ENCODE data around the gene TNN. TPM values are rescaled to one million over a fixed set of nuclear protein-coding genes. Genes with fewer than 3 reads are reported as not detected.
A peak's percentile ranks its signal among the peaks of the same experiment; 100 is the strongest.

TNN gene
- total and polyA plus RNA-seq, 2 experiments from 2014 or later: not detected

GRCh38 chr1:175146529-175147213, 79.0 kb downstream of the TNN start:
- Histone ChIP-seq H3K9me3 (ENCODE audit: low read depth) (no peaks in the 10 kb centered on the region), H2AFZ (peak overlapping the region; percentile 34; the same call in 1 of the 2 replicates), H3K79me2 (ENCODE audit: insufficient read depth) (no peaks in the 10 kb centered on the region), H3F3A (ENCODE audit: insufficient read depth) (no peaks in the 10 kb centered on the region), H3K9me2 (ENCODE audit: insufficient read depth) (no peaks in the 10 kb centered on the region), H3K4me1 (ENCODE audit: insufficient read depth) (peaks cover 7% of the 10 kb centered on the region), H3K9ac (no peak overlapping the region), H4K20me1 (ENCODE audit: insufficient read depth) (no peaks in the 10 kb centered on the region), H3K27ac (no peak overlapping the region), H3K4me3 (no peak overlapping the region), H3K36me3 (ENCODE audit: low read depth) (no peaks in the 10 kb centered on the region), H3K27me3 (replicated peaks; ENCODE audit: insufficient read depth) (no peaks in the 10 kb centered on the region), H3K4me2 (ENCODE audit: unreplicated experiment) (no peak overlapping the region)
- in situ Hi-C loops (cut with MboI): loop anchor here (25.0 kb wide), 1 partner anchor 384 kb away; no protein-coding TSS in a partner anchor
- peak; percentile 68 for DNase-seq
- TF ChIP-seq EZH2phosphoT487 (IDR thresholded peaks at IDR 0.05; ENCODE audit: insufficient read depth, low read depth): no peak
- no peak for TF ChIP-seq EZH2 (IDR thresholded peaks at IDR 0.05; ENCODE audit: insufficient read depth, poor library complexity, severe bottlenecking)
- 42 to 45% methylated on average over 21 of the region's 21 CpGs for WGBS, 2 experiments (ENCODE audit: low coverage in 1 of 2, low lambda C conversion rate in 2 of 2, missing lambda C conversion rate in 2 of 2)

- H3K4me1 ChIP-seq (ENCODE audit: insufficient read depth): peaks cover 7% of the 10 kb centered on the region
- H3K9ac ChIP-seq: no peak overlapping the region
- H3K4me3 ChIP-seq: no peak overlapping the region
- TF ChIP-seq EZH2phosphoT487 (IDR thresholded peaks at IDR 0.05; ENCODE audit: insufficient read depth, low read depth) (no peak), EZH2 (IDR thresholded peaks at IDR 0.05; ENCODE audit: insufficient read depth, poor library complexity, severe bottlenecking) (no peak)
- no peak overlapping the region for H3K4me2 ChIP-seq (ENCODE audit: unreplicated experiment)
- in situ Hi-C loops (cut with MboI): loop anchor here (25.0 kb wide), 1 partner anchor 385 kb away; no protein-coding TSS in a partner anchor
- no peaks in the 10 kb centered on the region for H3K9me3 ChIP-seq (ENCODE audit: low read depth)
- DNase-seq: no peak
- WGBS, 2 experiments (ENCODE audit: low coverage in 1 of 2, low lambda C conversion rate in 2 of 2, missing lambda C conversion rate in 2 of 2): 65 to 70% methylated on average over 5 of the region's 5 CpGs
- no peak overlapping the region for H3K27ac ChIP-seq
- H3K79me2 ChIP-seq (ENCODE audit: insufficient read depth): no peaks in the 10 kb centered on the region
- H3K9me2 ChIP-seq (ENCODE audit: insufficient read depth): no peaks in the 10 kb centered on the region
- H3K36me3 ChIP-seq (ENCODE audit: low read depth): no peaks in the 10 kb centered on the region
- no peaks in the 10 kb centered on the region for H3F3A ChIP-seq (ENCODE audit: insufficient read depth)
- H3K27me3 ChIP-seq (replicated peaks; ENCODE audit: insufficient read depth): no peaks in the 10 kb centered on the region
- H2AFZ ChIP-seq: no peak overlapping the region
- no peaks in the 10 kb centered on the region for H4K20me1 ChIP-seq (ENCODE audit: insufficient read depth)
Measured at GRCh38 chr1:175147569-175147968, 79.9 kb downstream of the TNN start.

GRCh38 chr1:175148068-175148467, 80.4 kb downstream of the TNN start:
- H3K4me2 ChIP-seq (ENCODE audit: unreplicated experiment): no peak overlapping the region
- in situ Hi-C loops (cut with MboI): loop anchor here (25.0 kb wide), 1 partner anchor 386 kb away; no protein-coding TSS in a partner anchor
- H3K4me1 ChIP-seq (ENCODE audit: insufficient read depth): peaks cover 7% of the 10 kb centered on the region
- H3K27me3 ChIP-seq (replicated peaks; ENCODE audit: insufficient read depth): no peaks in the 10 kb centered on the region; the same call in 1 of the 2 replicates
- no peak overlapping the region for H3K27ac ChIP-seq
- H4K20me1 ChIP-seq (ENCODE audit: insufficient read depth): no peaks in the 10 kb centered on the region
- no peak overlapping the region for H3K4me3 ChIP-seq
- TF ChIP-seq EZH2phosphoT487 (IDR thresholded peaks at IDR 0.05; ENCODE audit: insufficient read depth, low read depth) (no peak), EZH2 (IDR thresholded peaks at IDR 0.05; ENCODE audit: insufficient read depth, poor library complexity, severe bottlenecking) (no peak)
- H3K9ac ChIP-seq: no peak overlapping the region
- no peaks in the 10 kb centered on the region for H3K36me3 ChIP-seq (ENCODE audit: low read depth)
- no peak for DNase-seq
- H3F3A ChIP-seq (ENCODE audit: insufficient read depth): no peaks in the 10 kb centered on the region
- 64 to 66% methylated on average over 7 of the region's 7 CpGs for WGBS, 2 experiments (ENCODE audit: low coverage in 1 of 2, low lambda C conversion rate in 2 of 2, missing lambda C conversion rate in 2 of 2)
- H3K9me2 ChIP-seq (ENCODE audit: insufficient read depth): no peaks in the 10 kb centered on the region
- no peaks in the 10 kb centered on the region for H3K79me2 ChIP-seq (ENCODE audit: insufficient read depth)
- H2AFZ ChIP-seq: no peak overlapping the region
- no peaks in the 10 kb centered on the region for H3K9me3 ChIP-seq (ENCODE audit: low read depth)

- peak; percentile 79 for DNase-seq
- H3K4me2 ChIP-seq (ENCODE audit: unreplicated experiment): no peak overlapping the region
Measured at GRCh38 chr1:175150596-175151319, 83.1 kb downstream of the TNN start.

More at GRCh38 chr1:175150596-175151319, 83.1 kb downstream of the TNN start:
- H3K9ac ChIP-seq: no peak overlapping the region
- H3K9me3 ChIP-seq (ENCODE audit: low read depth): no peaks in the 10 kb centered on the region
- H3K27me3 ChIP-seq (replicated peaks; ENCODE audit: insufficient read depth): no peaks in the 10 kb centered on the region; the same call in 1 of the 2 replicates
- peaks cover 7% of the 10 kb centered on the region for H3K4me1 ChIP-seq (ENCODE audit: insufficient read depth)
- H3K79me2 ChIP-seq (ENCODE audit: insufficient read depth): no peaks in the 10 kb centered on the region
- H4K20me1 ChIP-seq (ENCODE audit: insufficient read depth): no peaks in the 10 kb centered on the region
- H3F3A ChIP-seq (ENCODE audit: insufficient read depth): no peaks in the 10 kb centered on the region
- WGBS, 2 experiments (ENCODE audit: low coverage in 1 of 2, low lambda C conversion rate in 2 of 2, missing lambda C conversion rate in 2 of 2): 58 to 62% methylated on average over 9 of the region's 9 CpGs
- in situ Hi-C loops (cut with MboI): loop anchor here (25.0 kb wide), 1 partner anchor 1687 kb away; no protein-coding TSS in a partner anchor
- H2AFZ ChIP-seq: peak overlapping the region; percentile 16; the same call in 1 of the 2 replicates
- TF ChIP-seq EZH2phosphoT487 (IDR thresholded peaks at IDR 0.05; ENCODE audit: insufficient read depth, low read depth) (no peak), EZH2 (IDR thresholded peaks at IDR 0.05; ENCODE audit: insufficient read depth, poor library complexity, severe bottlenecking) (no peak)
- H3K4me3 ChIP-seq: no peak overlapping the region
- H3K9me2 ChIP-seq (ENCODE audit: insufficient read depth): no peaks in the 10 kb centered on the region
- no peak overlapping the region for H3K27ac ChIP-seq
- H3K36me3 ChIP-seq (ENCODE audit: low read depth): no peaks in the 10 kb centered on the region
